ENCODE results near the gene ITGA11. TPM values are rescaled to one million over a fixed set of nuclear protein-coding genes. Genes with fewer than 3 reads are reported as not detected.

ITGA11 gene
- total and polyA plus RNA-seq, 2 experiments from 2014 or later, result 0.03 to 0.40 TPM

DNA sequence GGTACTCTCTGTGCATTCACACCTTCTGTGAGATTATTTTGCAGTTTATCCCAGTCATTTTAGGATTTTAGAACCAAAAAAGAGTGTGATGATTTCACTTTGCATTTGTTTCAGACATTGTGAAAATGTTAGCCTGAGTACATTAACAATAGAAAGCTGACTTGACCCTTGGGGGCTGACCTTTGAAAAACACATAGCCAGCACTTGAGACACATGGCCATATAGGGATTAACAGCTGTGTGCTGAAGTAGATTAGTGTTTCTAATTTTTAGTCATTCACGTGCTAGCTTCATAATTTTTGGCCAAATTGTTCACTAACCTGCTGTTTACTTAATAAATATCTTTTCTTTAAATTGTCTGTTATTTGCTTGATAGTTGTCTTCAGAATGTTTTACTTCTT, 151.0 kb downstream of the ITGA11 start (continued):
- TF ChIP-seq, protein P1, sequence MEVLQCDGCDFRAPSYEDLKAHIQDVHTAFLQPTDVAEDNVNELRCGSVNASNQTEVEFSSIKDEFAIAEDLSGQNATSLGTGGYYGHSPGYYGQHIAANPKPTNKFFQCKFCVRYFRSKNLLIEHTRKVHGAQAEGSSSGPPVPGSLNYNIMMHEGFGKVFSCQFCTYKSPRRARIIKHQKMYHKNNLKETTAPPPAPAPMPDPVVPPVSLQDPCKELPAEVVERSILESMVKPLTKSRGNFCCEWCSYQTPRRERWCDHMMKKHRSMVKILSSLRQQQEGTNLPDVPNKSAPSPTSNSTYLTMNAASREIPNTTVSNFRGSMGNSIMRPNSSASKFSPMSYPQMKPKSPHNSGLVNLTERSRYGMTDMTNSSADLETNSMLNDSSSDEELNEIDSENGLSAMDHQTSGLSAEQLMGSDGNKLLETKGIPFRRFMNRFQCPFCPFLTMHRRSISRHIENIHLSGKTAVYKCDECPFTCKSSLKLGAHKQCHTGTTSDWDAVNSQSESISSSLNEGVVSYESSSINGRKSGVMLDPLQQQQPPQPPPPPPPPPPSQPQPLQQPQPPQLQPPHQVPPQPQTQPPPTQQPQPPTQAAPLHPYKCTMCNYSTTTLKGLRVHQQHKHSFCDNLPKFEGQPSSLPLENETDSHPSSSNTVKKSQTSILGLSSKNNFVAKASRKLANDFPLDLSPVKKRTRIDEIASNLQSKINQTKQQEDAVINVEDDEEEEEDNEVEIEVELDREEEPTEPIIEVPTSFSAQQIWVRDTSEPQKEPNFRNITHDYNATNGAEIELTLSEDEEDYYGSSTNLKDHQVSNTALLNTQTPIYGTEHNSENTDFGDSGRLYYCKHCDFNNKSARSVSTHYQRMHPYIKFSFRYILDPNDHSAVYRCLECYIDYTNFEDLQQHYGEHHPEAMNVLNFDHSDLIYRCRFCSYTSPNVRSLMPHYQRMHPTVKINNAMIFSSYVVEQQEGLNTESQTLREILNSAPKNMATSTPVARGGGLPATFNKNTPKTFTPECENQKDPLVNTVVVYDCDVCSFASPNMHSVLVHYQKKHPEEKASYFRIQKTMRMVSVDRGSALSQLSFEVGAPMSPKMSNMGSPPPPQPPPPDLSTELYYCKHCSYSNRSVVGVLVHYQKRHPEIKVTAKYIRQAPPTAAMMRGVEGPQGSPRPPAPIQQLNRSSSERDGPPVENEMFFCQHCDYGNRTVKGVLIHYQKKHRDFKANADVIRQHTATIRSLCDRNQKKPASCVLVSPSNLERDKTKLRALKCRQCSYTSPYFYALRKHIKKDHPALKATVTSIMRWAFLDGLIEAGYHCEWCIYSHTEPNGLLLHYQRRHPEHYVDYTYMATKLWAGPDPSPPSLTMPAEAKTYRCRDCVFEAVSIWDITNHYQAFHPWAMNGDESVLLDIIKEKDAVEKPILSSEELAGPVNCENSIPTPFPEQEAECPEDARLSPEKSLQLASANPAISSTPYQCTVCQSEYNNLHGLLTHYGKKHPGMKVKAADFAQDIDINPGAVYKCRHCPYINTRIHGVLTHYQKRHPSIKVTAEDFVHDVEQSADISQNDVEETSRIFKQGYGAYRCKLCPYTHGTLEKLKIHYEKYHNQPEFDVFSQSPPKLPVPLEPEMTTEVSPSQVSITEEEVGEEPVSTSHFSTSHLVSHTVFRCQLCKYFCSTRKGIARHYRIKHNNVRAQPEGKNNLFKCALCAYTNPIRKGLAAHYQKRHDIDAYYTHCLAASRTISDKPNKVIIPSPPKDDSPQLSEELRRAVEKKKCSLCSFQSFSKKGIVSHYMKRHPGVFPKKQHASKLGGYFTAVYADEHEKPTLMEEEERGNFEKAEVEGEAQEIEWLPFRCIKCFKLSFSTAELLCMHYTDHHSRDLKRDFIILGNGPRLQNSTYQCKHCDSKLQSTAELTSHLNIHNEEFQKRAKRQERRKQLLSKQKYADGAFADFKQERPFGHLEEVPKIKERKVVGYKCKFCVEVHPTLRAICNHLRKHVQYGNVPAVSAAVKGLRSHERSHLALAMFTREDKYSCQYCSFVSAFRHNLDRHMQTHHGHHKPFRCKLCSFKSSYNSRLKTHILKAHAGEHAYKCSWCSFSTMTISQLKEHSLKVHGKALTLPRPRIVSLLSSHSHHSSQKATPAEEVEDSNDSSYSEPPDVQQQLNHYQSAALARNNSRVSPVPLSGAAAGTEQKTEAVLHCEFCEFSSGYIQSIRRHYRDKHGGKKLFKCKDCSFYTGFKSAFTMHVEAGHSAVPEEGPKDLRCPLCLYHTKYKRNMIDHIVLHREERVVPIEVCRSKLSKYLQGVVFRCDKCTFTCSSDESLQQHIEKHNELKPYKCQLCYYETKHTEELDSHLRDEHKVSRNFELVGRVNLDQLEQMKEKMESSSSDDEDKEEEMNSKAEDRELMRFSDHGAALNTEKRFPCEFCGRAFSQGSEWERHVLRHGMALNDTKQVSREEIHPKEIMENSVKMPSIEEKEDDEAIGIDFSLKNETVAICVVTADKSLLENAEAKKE (CRISPR knock-in tag; IDR thresholded peaks at IDR 0.05), result no peak
- TF ChIP-seq REST (IDR thresholded peaks at IDR 0.05; ENCODE audit: unreplicated experiment), result no peak

- Histone ChIP-seq H3K36me3 (ENCODE audit: insufficient read depth) (peaks cover 5% of the 10 kb centered on the region; the same call in 1 of the 2 replicates), H3K4me3 (peak overlapping the region; percentile 95)
- H3K4me1 Mint-ChIP-seq, result peaks cover 54% of the 10 kb centered on the region
Measured at GRCh38 chr15:68279779-68280753, 151.9 kb downstream of the ITGA11 start.

More at GRCh38 chr15:68279779-68280753, 151.9 kb downstream of the ITGA11 start:
- Mint-ChIP-seq H3K4me3 (peak overlapping the region; percentile 98), H3K27ac (no peak overlapping the region), H3K9me3 (peaks cover 7% of the 10 kb centered on the region; the same call in 2 of the 3 replicates), H3K27me3 (ENCODE audit: insufficient read depth, low read depth, poor library complexity) (peaks cover 6% of the 10 kb centered on the region), H3K36me3 (ENCODE audit: low read depth) (peaks cover 20% of the 10 kb centered on the region)
- Histone ChIP-seq H3K27ac (ENCODE audit: low read depth) (no peak overlapping the region), H3F3A (replicated peaks; ENCODE audit: low read depth) (peaks cover 22% of the 10 kb centered on the region; the same call in 1 of the 2 replicates), H3K9me2 (ENCODE audit: insufficient read depth) (no peaks in the 10 kb centered on the region), H4K20me1 (replicated peaks; ENCODE audit: insufficient read depth) (peaks cover 38% of the 10 kb centered on the region), H3K4me2 (peak overlapping the region; percentile 95), H3K4me1 (ENCODE audit: insufficient read depth) (peaks cover 50% of the 10 kb centered on the region), H2AFZ (no peak overlapping the region), H3K27me3 (ENCODE audit: insufficient read depth) (no peaks in the 10 kb centered on the region), H3K79me2 (replicated peaks; ENCODE audit: insufficient read depth) (peaks cover 68% of the 10 kb centered on the region)
- ATAC-seq (no peak), DNase-seq (ENCODE audit: low spot score) (peak; percentile 44)
- TF ChIP-seq CREB1 (CRISPR knock-in tag; IDR thresholded peaks at IDR 0.05; ENCODE audit: low read depth) (no peak), CTCF (conservative IDR thresholded peaks at IDR 0.05; ENCODE audit: low read depth in 2 of 2) (no peak), EZH2 (IDR thresholded peaks at IDR 0.05; ENCODE audit: low read depth, unreplicated experiment) (no peak)

All from GM23338 (cell line).